HepG2 (cell line): ENCODE results near the gene MOXD1. TPM values are rescaled to one million over a fixed set of nuclear protein-coding genes. Genes with fewer than 3 reads are reported as not detected.

ENCODE experiments used
- ATAC-seq: fragments of 200-7000 bp; cut with Tn5 transposase; 3 replicates; pipeline ENCODE4 v1.9.1; 2020; ENCODE audit warnings: mild to moderate bottlenecking, moderate library complexity
- BruUV-seq: library from RNA; stranded (reverse); fragments of 400-500 nt; replicated peaks from 2 replicates; lab custom pipeline; 2021; lab: Mats Ljungman, UMichigan
- CTCF ChIA-PET: fragments of 300-600 bp; formaldehyde crosslinking; extraction: SDS; loops from one replicate; lab custom pipeline; 2021; ENCODE audit warnings: low total read pairs, inconsistent platforms, low intra/inter-chr PET ratio; lab: Yijun Ruan, JAX
- POLR2A ChIA-PET: fragments of 350-600 bp; sonication (Branson Sonifier 250); formaldehyde crosslinking; loops from one replicate; lab custom pipeline; 2020; ENCODE audit warnings: antibody characterized with exemption, inconsistent platforms; lab: Yijun Ruan, JAX
- DNase-seq: peaks from one replicate; pipeline ENCODE4 v3.0.0-alpha.2; 2015; ENCODE audit warnings: low spot score
- FAIRE-seq: peaks from 3 replicates; lab custom pipeline; 2011; peaks lifted over from hg19 to GRCh38; lab: Jason Lieb, UNC
- H2AFZ ChIP-seq: one replicate; pipeline ENCODE4 v1.6.1; 2011; ENCODE audit warnings: low read length, inconsistent platforms
- H3K27ac ChIP-seq: fragments of 300-600 bp; 3 replicates; pipeline ENCODE4 v1.8.0; 2011; ENCODE audit warnings: mixed run types, mild to moderate bottlenecking, mixed read lengths, low read length, inconsistent platforms; ENCODE audit not compliant: insufficient read depth; ENCODE audit errors: extremely low read length
- H3K27me3 ChIP-seq, 2 experiments: fragments of 200-600 bp in 1 of 2; 2 replicates in 1 of 2; 3 replicates in 1 of 2; pipeline versions ENCODE4 v1.6.0 to v1.8.0; 2011; ENCODE audit warnings: low read length in 2 of 2, mild to moderate bottlenecking in 2 of 2, moderate library complexity in 2 of 2, inconsistent platforms in 1 of 2; ENCODE audit not compliant: insufficient read depth in 2 of 2, control insufficient read depth in 1 of 2
- H3K36me3 ChIP-seq, 2 experiments: fragments of 200-600 bp in 1 of 2; replicated peaks in 1 of 2; 2 replicates in 1 of 2; 3 replicates in 1 of 2; pipeline versions ENCODE4 v1.5.1 to v1.8.0; 2011; ENCODE audit warnings: low read length in 2 of 2, inconsistent platforms in 1 of 2; ENCODE audit not compliant: insufficient read depth in 2 of 2, control insufficient read depth in 1 of 2
- H3K4me1 ChIP-seq: 2 replicates; pipeline ENCODE4 v1.5.1; 2012; ENCODE audit warnings: low read length, inconsistent platforms; ENCODE audit not compliant: insufficient read depth
- H3K4me2 ChIP-seq: 2 replicates; pipeline ENCODE4 v1.6.0; 2011; ENCODE audit warnings: low read depth, low read length, inconsistent platforms
- H3K4me3 ChIP-seq, 3 experiments: fragments of 200-600 bp in 1 of 3; sonication (generic), shearing (Covaris generic) in 1 of 3; replicated peaks in 1 of 3; 2 replicates each; pipeline ENCODE4 v1.5.1; 2011 to 2016; ENCODE audit warnings: low read length in 3 of 3, inconsistent platforms in 2 of 3, low read depth in 2 of 3, mild to moderate bottlenecking in 2 of 3, control low read depth in 1 of 3, mixed read lengths in 1 of 3; ENCODE audit not compliant: insufficient read depth in 1 of 3
- H3K79me2 ChIP-seq: one replicate; pipeline ENCODE4 v1.6.1; 2011; ENCODE audit warnings: low read length, inconsistent platforms; ENCODE audit not compliant: insufficient read depth
- H3K9ac ChIP-seq: 2 replicates; pipeline ENCODE4 v1.6.0; 2011; ENCODE audit warnings: mild to moderate bottlenecking, low read depth, low read length, inconsistent platforms; ENCODE audit not compliant: insufficient read depth
- H3K9me3 ChIP-seq: 2 replicates; pipeline ENCODE4 v1.5.1; 2012; ENCODE audit warnings: mild to moderate bottlenecking, low read length
- H4K20me1 ChIP-seq: 2 replicates; pipeline ENCODE4 v1.6.0; 2011; ENCODE audit warnings: inconsistent platforms, mild to moderate bottlenecking, low read length, moderate library complexity; ENCODE audit not compliant: insufficient read depth
- EEA1 ChIP-seq: sonication (generic); formaldehyde crosslinking; IDR thresholded peaks from 2 replicates; pipeline ENCODE4 v1.5.1; 2020; ENCODE audit warnings: mild to moderate bottlenecking, missing genetic modification reagents, borderline replicate concordance
- FOXJ3 ChIP-seq: sonication (generic); formaldehyde crosslinking; IDR thresholded peaks from 2 replicates; pipeline ENCODE4 v1.4.0; 2020; ENCODE audit warnings: missing genetic modification reagents, mild to moderate bottlenecking, borderline replicate concordance
- GZF1 ChIP-seq: sonication (generic); formaldehyde crosslinking; IDR thresholded peaks from 2 replicates; pipeline ENCODE4 v1.5.1; 2020; ENCODE audit warnings: mild to moderate bottlenecking, missing genetic modification reagents
- MIER2 ChIP-seq: IDR thresholded peaks from 2 replicates; pipeline ENCODE4 v1.6.1; 2016; ENCODE audit warnings: missing biosample characterization, missing genetic modification reagents
- NCOR1 ChIP-seq: fragments of 200-600 bp; sonication (generic); IDR thresholded peaks from 2 replicates; pipeline ENCODE4 v1.7.0; 2017; ENCODE audit warnings: antibody characterized with exemption, low read length, borderline replicate concordance
- NFRKB ChIP-seq: fragments of 450-650 bp; IDR thresholded peaks from 2 replicates; pipeline ENCODE4 v1.6.1; 2017
- NFYC ChIP-seq: IDR thresholded peaks from 2 replicates; pipeline ENCODE4 v1.6.1; 2016; ENCODE audit warnings: missing genetic modification reagents, missing compliant biosample characterization
- PITX1 ChIP-seq: sonication (generic); formaldehyde crosslinking; IDR thresholded peaks from 2 replicates; pipeline ENCODE4 v1.5.1; 2020; ENCODE audit warnings: mild to moderate bottlenecking, missing genetic modification reagents
- SSRP1 ChIP-seq: IDR thresholded peaks from 2 replicates; pipeline ENCODE4 v1.6.1; 2016; ENCODE audit warnings: control low read depth
- TAF15 ChIP-seq: fragments of 200-400 bp; formaldehyde crosslinking; IDR thresholded peaks from one replicate; pipeline ENCODE4 v1.6.1; 2018; ENCODE audit warnings: mild to moderate bottlenecking, low read depth, low read length; ENCODE audit not compliant: poor library complexity, severe bottlenecking
- TBX3 ChIP-seq: fragments of 450-650 bp; IDR thresholded peaks from 2 replicates; pipeline ENCODE4 v1.6.1; 2017; ENCODE audit warnings: antibody characterized with exemption, mild to moderate bottlenecking, inconsistent platforms, borderline replicate concordance
- YY1 ChIP-seq: IDR thresholded peaks from 2 replicates; pipeline ENCODE4 v1.6.1; 2011; ENCODE audit warnings: low read length, low read depth, moderate library complexity, mild to moderate bottlenecking; ENCODE audit not compliant: insufficient read depth, insufficient replicate concordance
- ZBTB3 ChIP-seq: sonication (generic); formaldehyde crosslinking; IDR thresholded peaks from 2 replicates; pipeline ENCODE4 v1.4.0; 2020; ENCODE audit warnings: low read depth, mild to moderate bottlenecking, moderate library complexity, missing genetic modification reagents, borderline replicate concordance
- ZBTB34 ChIP-seq: sonication (generic); formaldehyde crosslinking; IDR thresholded peaks from 2 replicates; pipeline ENCODE4 v1.8.0; 2022; ENCODE audit warnings: mild to moderate bottlenecking, missing genetic modification reagents
- ZFP82 ChIP-seq: sonication (generic); formaldehyde crosslinking; IDR thresholded peaks from 2 replicates; pipeline ENCODE4 v1.5.1; 2020; ENCODE audit warnings: mild to moderate bottlenecking, missing genetic modification reagents, borderline replicate concordance
- ZMAT5 ChIP-seq: sonication (generic); formaldehyde crosslinking; IDR thresholded peaks from 2 replicates; pipeline ENCODE4 v1.5.0; 2020; ENCODE audit warnings: mild to moderate bottlenecking, low read depth, missing genetic modification reagents, borderline replicate concordance
- ZNF251 ChIP-seq: sonication (generic); formaldehyde crosslinking; IDR thresholded peaks from 2 replicates; pipeline ENCODE4 v1.9.0; 2021; ENCODE audit warnings: mild to moderate bottlenecking, missing genetic modification reagents
- ZNF333 ChIP-seq: sonication (generic); formaldehyde crosslinking; IDR thresholded peaks from 2 replicates; pipeline ENCODE4 v1.4.0; 2020; ENCODE audit warnings: mild to moderate bottlenecking, missing genetic modification reagents, borderline replicate concordance
- ZNF558 ChIP-seq: sonication (generic); formaldehyde crosslinking; IDR thresholded peaks from 2 replicates; pipeline ENCODE4 v1.9.0; 2022; ENCODE audit warnings: mild to moderate bottlenecking, missing genetic modification reagents, borderline replicate concordance
- ZNF720 ChIP-seq: sonication (generic); formaldehyde crosslinking; IDR thresholded peaks from 2 replicates; pipeline ENCODE4 v1.4.0; 2020; ENCODE audit warnings: missing genetic modification reagents
- in situ Hi-C: cut with HindIII; loops from 2 replicates; pipeline ENCODE4 v1.10.0; 2017; ENCODE audit warnings: low pct_unique_long_range_greater_than_20kb; ENCODE audit not compliant: extremely low pct_ligation_motif_present
- intact Hi-C: fragments of 100-400 bp; cut with micrococcal nuclease; formaldehyde crosslinking; loops from one replicate; pipeline ENCODE4 v1.10.0; 2022; ENCODE audit not compliant: unreplicated experiment
- polyA plus RNA-seq, 8 experiments: library from polyadenylated mRNA; depleted of rRNA in 3 of 8; stranded (reverse) in 7 of 8; unstranded in 1 of 8; fragments of >200 nt; fragmentation: Illumina TruSeq in 4 of 8; extraction: Trizol in 4 of 8; gene quantifications; 2 replicates each; pipeline versions ENCODE4 v1.2.1 to v1.2.3, GENCODE V29; 2011 to 2016; ENCODE audit warnings: low read depth in 4 of 8, missing spikeins in 1 of 8, mixed read lengths in 1 of 8; ENCODE audit not compliant: insufficient read depth in 1 of 8
- total RNA-seq, 5 experiments: library from RNA; depleted of rRNA; stranded (reverse); fragments of >200 nt; fragmentation: Illumina TruSeq; extraction: Trizol; gene quantifications; 2 replicates each; pipeline ENCODE4 v1.2.3, GENCODE V29; 2016; ENCODE audit warnings: low read depth in 1 of 5

Gene MOXD1
- total and polyA plus RNA-seq, 2 of the 13 experiments (the other 11 are each of a cell fraction or from before 2014, with no cell fraction given) = 0.03 TPM; not detected in 1

- no peak for TF ChIP-seq TAF15
- no peak for TF ChIP-seq TBX3
- no peak for TF ChIP-seq FOXJ3 (CRISPR knock-in tag)
- no peak for TF ChIP-seq NFRKB
- TF ChIP-seq NFYC (CRISPR knock-in tag) = no peak
- TF ChIP-seq ZNF333 (CRISPR knock-in tag) = no peak
- no peak for TF ChIP-seq MIER2
- no peak for TF ChIP-seq ZBTB3
- TF ChIP-seq ZBTB34 (CRISPR knock-in tag) = no peak
- no peak for TF ChIP-seq EEA1
- no peak for TF ChIP-seq NCOR1
- no peak for TF ChIP-seq ZNF720 (CRISPR knock-in tag)
- no peak for TF ChIP-seq YY1
Measured at GRCh38 chr6:132322398-132322797, 78.9 kb downstream of the MOXD1 start (continued).

- Histone ChIP-seq H3K4me1 (no peaks in the 10 kb centered on the region), H3K9me3 (peaks cover 10% of the 10 kb centered on the region; the same call in 1 of the 2 replicates), H2AFZ (no peak overlapping the region), H3K36me3 (no peaks in the 10 kb centered on the region), H3K27me3 (no peaks in the 10 kb centered on the region), H3K9ac (no peak overlapping the region), H3K27ac (no peak overlapping the region), H3K79me2 (no peaks in the 10 kb centered on the region), H3K4me2 (no peak overlapping the region), H4K20me1 (no peaks in the 10 kb centered on the region), H3K4me3 (no peak overlapping the region)
- FAIRE-seq (no peak), ATAC-seq (no peak), DNase-seq (no peak)
- TF ChIP-seq ZFP82 (CRISPR knock-in tag) (no peak), GZF1 (CRISPR knock-in tag) (no peak), SSRP1 (no peak), ZNF558 (CRISPR knock-in tag) (no peak), PITX1 (no peak), NCOR1 (no peak), ZMAT5 (CRISPR knock-in tag) (no peak), ZNF251 (no peak)
- POLR2A ChIA-PET = no interaction called here
- CTCF ChIA-PET = no interaction called here
- in situ Hi-C loops = no loop called here
- intact Hi-C loops = no loop called here
- no TSS peak for BruUV-seq
Measured at GRCh38 chr6:132320007-132320406, 81.3 kb downstream of the MOXD1 start.
